Psoas muscle (tissue), 8 donors: ENCODE data around the gene FAM216A. TPM values are rescaled to one million over a fixed set of nuclear protein-coding genes. Genes with fewer than 3 reads are reported as not detected.
"Not testable (repeated sequence)": the region's sequence is repeated elsewhere in the genome, so short reads cannot be mapped to it uniquely, and the experiment has no call there.

Source experiments
- ATAC-seq, 4 donors: fragments of 200-7000 bp; cut with Tn5 transposase; one replicate each; pipeline ENCODE4 v1.9.1; 2020; ENCODE audit warnings: moderate library complexity in 3 of 4, mild to moderate bottlenecking in 2 of 4
- DNase-seq, 2 donors: peaks; one replicate each; pipeline ENCODE4 v3.0.0-alpha.2; 2020
- H3K27ac ChIP-seq: fragments of 200-600 bp; one replicate; pipeline ENCODE4 v1.8.0; 2022
- H3K27me3 ChIP-seq, 3 donors: fragments of 200-600 bp in 1 of 3; one replicate each; pipeline versions ENCODE4 v1.6.1 to v1.8.0; 2013 to 2022; ENCODE audit warnings: low read length in 2 of 3, mild to moderate bottlenecking in 2 of 3, moderate library complexity in 1 of 3; ENCODE audit not compliant: insufficient read depth in 3 of 3
- H3K36me3 ChIP-seq, 2 donors: fragments of 200-600 bp in 1 of 2; one replicate each; pipeline versions ENCODE4 v1.6.1 to v1.8.0; 2013 to 2022; ENCODE audit warnings: low read depth in 1 of 2, mild to moderate bottlenecking in 1 of 2, moderate library complexity in 1 of 2; ENCODE audit not compliant: insufficient read depth in 1 of 2
- H3K4me1 ChIP-seq: fragments of 200-600 bp; one replicate; pipeline ENCODE4 v1.8.0; 2022
- H3K4me3 ChIP-seq: fragments of 200-600 bp; one replicate; pipeline ENCODE4 v1.8.0; 2022; ENCODE audit warnings: mild to moderate bottlenecking
- H3K9me3 ChIP-seq: fragments of 200-600 bp; one replicate; pipeline ENCODE4 v1.8.0; 2022
- whole genome bisulfite sequencing, 3 donors: extraction: QIAGEN DNeasy Blood & Tissue Kit; methylation state at CpG; one replicate each; pipeline versions ENCODE4 v1.1.6 to v1.1.7; 2013; 5-methylcytosine and 5-hydroxymethylcytosine counted together
- intact Hi-C, 2 donors: fragments of 100-400 bp; cut with DNase I; formaldehyde crosslinking; loops; one replicate each; pipeline versions ENCODE4 v1.11.0 to v1.14.2; 2022
- long read RNA-seq, 2 donors: library from polyadenylated mRNA; unstranded; transcript quantifications; one replicate each; pipeline ENCODE4 v2.0.0, GENCODE V29; 2021
- polyA plus RNA-seq, 3 donors: library from polyadenylated mRNA; stranded (reverse); fragments of 200-250 nt; gene quantifications; one replicate each; pipeline ENCODE4 v1.2.3, GENCODE V29; 2013
- total RNA-seq, 4 donors: library from RNA; stranded (reverse); fragmentation: NEBNext Ultra II Directional in 2 of 4; extraction: Animal tissue kit (Norgen Biotek cat#: 25700) in 2 of 4; gene quantifications; one replicate each; pipeline versions ENCODE4 v1.2.1 to v1.2.4, GENCODE V29; 2021 to 2023
- TF ChIP-seq, protein P1 (sequence below): fragments of 200-600 bp; IDR thresholded peaks from one replicate; pipeline ENCODE4 v1.8.0; 2022; ENCODE audit warnings: antibody characterized with exemption
- donor health status: healthy with polysubstance abuse.
- donor health status: DM: no; HTN: no; CAD: no; lungs with moderate emphysema.
- donor health status: Bipolar disorder and iron deficiency.
- donor health status: healthy.
- donor health status: DM: yes; HTN: yes; CAD: no.
- donor health status: DM: no; HTN: no; CAD: no.
- donor health status: DM: no; HTN: no; CAD: no.
- donor health status: DM: yes; HTN: yes; CAD: no.

Gene FAM216A, protein sequence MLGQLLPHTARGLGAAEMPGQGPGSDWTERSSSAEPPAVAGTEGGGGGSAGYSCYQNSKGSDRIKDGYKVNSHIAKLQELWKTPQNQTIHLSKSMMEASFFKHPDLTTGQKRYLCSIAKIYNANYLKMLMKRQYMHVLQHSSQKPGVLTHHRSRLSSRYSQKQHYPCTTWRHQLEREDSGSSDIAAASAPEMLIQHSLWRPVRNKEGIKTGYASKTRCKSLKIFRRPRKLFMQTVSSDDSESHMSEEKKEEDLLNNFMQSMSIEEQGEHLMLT
- total RNA-seq (1 to 10 TPM; 2.1 to 8.3 (median 3.4) TPM), polyA plus RNA-seq (1 to 10 TPM; 1.7 to 4.0 (median 3.1) TPM)
- long read RNA-seq, donor 1, transcript FAM216A-201 (7 exons, 1,582 nt) = major isoform, 5 of 7 reads
- long read RNA-seq, donor 1, partial matches to known transcripts = 0 of 7 reads
- long read RNA-seq, donor 1, other reads (novel, unspliced or antisense) = 2 of 7 reads
- long read RNA-seq, donor 2, partial matches to known transcripts = 0 of 6 reads
- long read RNA-seq, donor 2, other reads (novel, unspliced or antisense) = 3 of 6 reads

DNA sequence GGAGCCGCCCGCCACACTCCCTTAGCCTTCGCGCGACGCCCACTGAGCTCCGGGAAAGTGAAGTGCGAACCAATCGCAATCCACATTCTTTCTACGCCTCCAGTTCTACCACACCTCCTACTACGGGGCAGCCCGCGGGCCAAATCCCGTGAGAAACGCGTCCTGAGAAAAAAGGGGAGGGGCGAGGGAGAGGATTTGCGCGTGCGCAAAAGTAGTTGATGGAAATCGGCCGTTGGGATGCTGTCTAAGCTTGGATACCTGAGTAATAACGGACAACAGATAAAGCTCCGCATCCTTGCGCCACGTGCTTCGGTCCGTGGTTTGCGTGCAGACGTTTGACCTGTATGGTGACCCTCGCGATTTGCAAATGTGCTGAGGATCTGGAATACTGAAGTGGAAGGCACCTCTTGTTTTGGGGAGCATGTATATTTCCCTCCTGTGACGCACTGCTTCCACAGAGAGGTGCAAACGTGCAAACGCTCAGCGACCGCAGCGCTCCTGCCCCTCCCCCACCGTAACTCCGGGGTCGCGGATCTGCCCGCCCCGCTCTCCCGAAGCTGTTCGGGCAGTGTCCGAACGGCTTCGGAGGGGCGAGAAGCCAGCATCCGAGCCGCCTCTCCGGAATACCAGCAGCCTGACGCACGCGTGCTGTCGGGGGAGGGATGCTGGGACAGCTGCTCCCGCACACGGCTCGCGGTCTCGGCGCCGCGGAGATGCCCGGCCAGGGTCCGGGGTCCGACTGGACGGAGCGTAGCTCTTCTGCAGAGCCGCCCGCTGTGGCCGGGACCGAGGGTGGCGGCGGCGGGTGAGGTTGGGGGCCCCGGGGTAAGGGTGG is at the start of gene FAM216A, which contains the start of gene GPN3:
Gene FAM216A, plus strand, starts transcription at position 632 of the 835 bp plus-strand sequence. Its CDS starts 31 bp downstream, at position 663.
Gene GPN3, minus strand, starts transcription at position 44 of the 835 bp plus-strand sequence. CDS start 54 bp downstream, outside the sequence.
- 0% methylated on average over 76 to 78 of the region's 78 CpGs for WGBS, 3 donors
- Histone ChIP-seq H3K27ac (peak within 1 kb of the TSS; percentile 85), H3K9me3 (no peaks in the 10 kb centered on the region), H3K27me3 (no peaks in the 10 kb centered on the region), H3K4me1 (peaks cover 14% of the 10 kb centered on the region), H3K4me3 (peak within 1 kb of the TSS; percentile 72), H3K36me3 (peaks cover 3 to 20% of the 10 kb centered on the region in 2 donors)
- ATAC-seq = peak; percentile 92 to 95 (median 94)
- DNase-seq = peak; percentile 96 to 98
- intact Hi-C loops = loop anchor here (2.0 to 5.0 kb wide), 2 partner anchors 32 to 34 kb away; partner anchors contain the start of genes RAD9B (in 1 of the 2) and VPS29 (in 1 of the 2)
- TF ChIP-seq, protein P1, sequence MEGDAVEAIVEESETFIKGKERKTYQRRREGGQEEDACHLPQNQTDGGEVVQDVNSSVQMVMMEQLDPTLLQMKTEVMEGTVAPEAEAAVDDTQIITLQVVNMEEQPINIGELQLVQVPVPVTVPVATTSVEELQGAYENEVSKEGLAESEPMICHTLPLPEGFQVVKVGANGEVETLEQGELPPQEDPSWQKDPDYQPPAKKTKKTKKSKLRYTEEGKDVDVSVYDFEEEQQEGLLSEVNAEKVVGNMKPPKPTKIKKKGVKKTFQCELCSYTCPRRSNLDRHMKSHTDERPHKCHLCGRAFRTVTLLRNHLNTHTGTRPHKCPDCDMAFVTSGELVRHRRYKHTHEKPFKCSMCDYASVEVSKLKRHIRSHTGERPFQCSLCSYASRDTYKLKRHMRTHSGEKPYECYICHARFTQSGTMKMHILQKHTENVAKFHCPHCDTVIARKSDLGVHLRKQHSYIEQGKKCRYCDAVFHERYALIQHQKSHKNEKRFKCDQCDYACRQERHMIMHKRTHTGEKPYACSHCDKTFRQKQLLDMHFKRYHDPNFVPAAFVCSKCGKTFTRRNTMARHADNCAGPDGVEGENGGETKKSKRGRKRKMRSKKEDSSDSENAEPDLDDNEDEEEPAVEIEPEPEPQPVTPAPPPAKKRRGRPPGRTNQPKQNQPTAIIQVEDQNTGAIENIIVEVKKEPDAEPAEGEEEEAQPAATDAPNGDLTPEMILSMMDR = no peak

DNA sequence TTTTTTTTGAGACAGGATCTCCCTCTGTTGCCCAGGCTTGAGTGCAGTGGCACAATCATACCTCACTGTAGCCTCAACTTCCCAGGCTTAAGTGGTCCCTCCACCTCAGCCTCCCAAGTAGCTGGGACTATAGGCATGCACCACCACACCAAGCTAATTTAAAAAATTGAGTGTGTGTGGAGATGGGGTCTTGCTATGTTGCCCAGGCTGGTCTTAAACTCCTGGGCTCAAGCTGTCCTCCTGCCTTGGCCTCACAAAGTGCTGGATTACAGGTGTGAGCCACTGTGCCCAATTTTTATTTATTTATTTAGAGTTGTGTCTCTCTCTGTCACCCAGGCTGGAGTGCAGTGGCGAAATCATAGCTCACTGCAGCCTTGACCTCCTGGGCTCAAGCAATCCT is 48.0 kb upstream of the FAM216A start:
- H3K4me3 ChIP-seq, H3K27me3 ChIP-seq, H3K27ac ChIP-seq, DNase-seq, H3K36me3 ChIP-seq, intact Hi-C loops, ATAC-seq, H3K4me1 ChIP-seq, H3K9me3 ChIP-seq: not testable (repeated sequence)
- 91 to 100% (median 95%) methylated on average over 1 of the region's 1 CpG for WGBS, 3 donors

DNA sequence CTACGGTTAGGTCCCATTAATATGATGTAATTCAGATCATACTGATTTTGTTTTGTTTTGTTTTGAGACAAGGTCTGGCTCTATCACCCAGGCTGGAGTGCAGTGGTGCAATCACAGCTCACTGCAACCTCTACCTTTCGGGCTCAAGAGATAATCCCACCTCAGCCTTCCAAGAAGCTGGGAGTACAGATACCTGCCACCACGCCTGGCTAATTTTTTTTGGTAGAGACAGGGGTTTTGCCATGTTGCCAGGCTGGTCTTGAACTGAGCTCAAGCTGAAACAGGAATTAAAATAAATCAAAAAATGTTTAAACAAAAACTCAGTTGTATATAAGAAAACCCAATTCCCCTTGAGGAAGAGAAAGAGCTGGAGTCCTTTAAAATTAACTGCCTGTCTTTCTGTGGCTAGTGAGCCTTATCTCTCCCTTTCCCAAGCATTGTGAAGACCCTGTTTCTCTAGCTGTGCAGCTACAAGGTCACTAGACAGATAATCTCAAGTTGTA is 47.4 kb upstream of the FAM216A start:
- DNase-seq (no peak), ATAC-seq (no peak)
- H3K4me3 ChIP-seq = no peak overlapping the region
- 58 to 78% (median 63%) methylated on average over 3 of the region's 3 CpGs for WGBS, 3 donors
- no peaks in the 10 kb centered on the region for H3K4me1 ChIP-seq
- H3K27ac ChIP-seq = no peak overlapping the region
- no peaks in the 10 kb centered on the region for H3K36me3 ChIP-seq
- TF ChIP-seq, protein P1 = no peak
- no peaks in the 10 kb centered on the region for H3K9me3 ChIP-seq
- intact Hi-C loops = no loop called here
- peaks cover 0 to 9% (median 0%) of the 10 kb centered on the region in 3 donors for H3K27me3 ChIP-seq

DNA sequence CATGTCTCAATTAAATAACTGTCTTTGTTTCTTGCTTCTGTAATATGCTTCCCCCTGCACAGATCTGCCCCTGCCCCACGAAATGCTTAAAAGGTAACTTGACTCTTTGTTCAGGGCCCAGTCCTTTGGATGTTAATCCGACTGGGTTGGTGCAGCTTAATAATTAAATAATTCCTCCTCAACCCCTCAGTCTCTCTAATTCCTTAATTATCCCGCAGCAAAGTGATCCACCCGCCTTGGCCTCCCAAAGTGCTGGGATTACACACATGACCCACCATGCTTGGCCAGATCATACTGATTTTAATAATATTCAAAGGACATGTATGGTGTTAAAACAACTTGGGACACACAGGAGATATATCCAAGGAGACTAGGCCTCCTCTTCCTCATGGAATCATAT is 46.9 kb upstream of the FAM216A start:
- Histone ChIP-seq H3K27me3 (peaks cover 0 to 6% (median 0%) of the 10 kb centered on the region in 3 donors), H3K4me3 (no peak overlapping the region), H3K9me3 (no peaks in the 10 kb centered on the region), H3K27ac (no peak overlapping the region), H3K4me1 (no peaks in the 10 kb centered on the region), H3K36me3 (no peaks in the 10 kb centered on the region)
- DNase-seq (no peak), ATAC-seq (no peak)
- 61 to 77% (median 63%) methylated on average over 4 of the region's 4 CpGs for WGBS, 3 donors
- intact Hi-C loops = no loop called here
- TF ChIP-seq, protein P1 = no peak
